Measurements from ENCODE around the gene MAPKAP1.

MAPKAP1 gene

DNA sequence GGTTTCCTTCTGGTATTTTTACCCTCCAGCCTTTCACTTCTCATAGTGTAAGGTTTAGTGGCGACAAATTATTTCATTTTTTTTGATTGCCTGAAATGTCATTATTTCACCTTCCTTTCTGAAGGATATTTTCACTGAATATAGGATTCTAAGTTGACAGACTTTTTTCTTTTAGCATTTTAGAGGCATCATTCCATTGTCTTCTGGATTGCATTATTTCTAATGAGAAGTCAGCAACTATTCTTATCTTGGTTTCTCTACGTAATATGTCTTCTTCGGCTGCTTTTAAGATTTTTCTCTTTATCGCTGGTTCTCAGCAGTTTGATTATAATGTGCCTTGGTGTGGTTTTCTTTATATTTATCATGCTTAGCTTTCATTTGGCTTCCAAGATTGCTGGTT lies 251.1 kb downstream of the MAPKAP1 start:
- no peak for DNase-seq
- Histone ChIP-seq H3K36me3 (replicated peaks) (peaks cover 2% of the 10 kb centered on the region), H3K27me3 (replicated peaks) (no peaks in the 10 kb centered on the region), H3K4me3 (ENCODE audit: low read depth, low read length) (no peak overlapping the region), H3K27ac (no peak overlapping the region)
- TF ChIP-seq, protein P1, sequence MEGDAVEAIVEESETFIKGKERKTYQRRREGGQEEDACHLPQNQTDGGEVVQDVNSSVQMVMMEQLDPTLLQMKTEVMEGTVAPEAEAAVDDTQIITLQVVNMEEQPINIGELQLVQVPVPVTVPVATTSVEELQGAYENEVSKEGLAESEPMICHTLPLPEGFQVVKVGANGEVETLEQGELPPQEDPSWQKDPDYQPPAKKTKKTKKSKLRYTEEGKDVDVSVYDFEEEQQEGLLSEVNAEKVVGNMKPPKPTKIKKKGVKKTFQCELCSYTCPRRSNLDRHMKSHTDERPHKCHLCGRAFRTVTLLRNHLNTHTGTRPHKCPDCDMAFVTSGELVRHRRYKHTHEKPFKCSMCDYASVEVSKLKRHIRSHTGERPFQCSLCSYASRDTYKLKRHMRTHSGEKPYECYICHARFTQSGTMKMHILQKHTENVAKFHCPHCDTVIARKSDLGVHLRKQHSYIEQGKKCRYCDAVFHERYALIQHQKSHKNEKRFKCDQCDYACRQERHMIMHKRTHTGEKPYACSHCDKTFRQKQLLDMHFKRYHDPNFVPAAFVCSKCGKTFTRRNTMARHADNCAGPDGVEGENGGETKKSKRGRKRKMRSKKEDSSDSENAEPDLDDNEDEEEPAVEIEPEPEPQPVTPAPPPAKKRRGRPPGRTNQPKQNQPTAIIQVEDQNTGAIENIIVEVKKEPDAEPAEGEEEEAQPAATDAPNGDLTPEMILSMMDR (IDR thresholded peaks at IDR 0.05; ENCODE audit: low read depth, low read length, missing control alignments), result no peak
- in situ Hi-C loops (cut with HindIII; ENCODE audit: low pct_ligation_motif_present, low sequenced_read_pairs), result no loop called here

DNA sequence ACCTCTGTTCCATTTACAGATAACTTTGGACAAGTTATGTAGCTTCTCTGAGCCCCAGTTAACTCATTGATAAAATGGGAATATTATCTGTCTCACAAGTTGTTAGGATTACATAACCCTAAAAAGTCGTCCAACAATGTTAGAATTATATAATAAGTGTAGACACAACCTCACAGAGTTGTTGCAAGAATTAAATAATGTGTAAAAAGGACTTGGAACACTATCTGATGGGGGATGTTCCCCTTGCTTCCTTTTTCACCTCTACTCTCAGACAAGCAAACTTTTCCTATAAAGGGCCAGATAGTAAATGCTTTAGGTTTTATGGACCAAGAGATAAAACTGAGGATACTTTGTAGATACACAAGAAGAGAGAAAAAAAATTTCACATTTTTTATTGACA lies 251.9 kb downstream of the MAPKAP1 start:
- H3K36me3 ChIP-seq (replicated peaks), result peaks cover 2% of the 10 kb centered on the region
- TF ChIP-seq, protein P1 (IDR thresholded peaks at IDR 0.05; ENCODE audit: low read depth, low read length, missing control alignments), result no peak
- no peak for DNase-seq

DNA sequence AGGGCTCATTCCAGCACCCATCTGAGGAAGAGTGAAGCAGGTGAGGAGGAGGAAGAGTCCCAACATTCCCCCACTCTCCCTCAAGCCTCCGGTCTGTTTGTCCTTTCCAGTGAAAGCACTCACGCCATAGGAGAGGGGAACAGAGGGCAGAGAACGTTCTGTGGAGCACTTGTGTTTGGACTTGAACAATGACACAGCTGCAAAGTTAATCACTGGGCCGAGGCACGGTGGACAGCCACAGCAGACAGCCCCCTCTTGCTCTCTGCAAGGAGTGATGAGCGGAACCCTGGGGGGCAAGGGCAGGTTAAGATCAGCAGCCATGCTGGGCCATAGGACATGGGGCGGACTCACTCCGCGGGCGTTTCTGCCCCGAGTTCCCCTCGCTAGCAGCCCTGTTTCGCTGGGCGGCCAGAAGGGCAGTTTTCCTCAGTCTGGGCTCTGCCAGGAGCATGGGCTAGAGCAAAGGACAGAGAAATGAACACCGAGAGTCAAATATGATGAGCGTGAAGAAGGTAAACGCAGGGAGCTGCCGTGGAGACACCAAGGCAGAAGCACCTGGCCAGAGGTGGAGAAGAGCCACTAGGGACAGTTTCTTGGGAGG lies 259.7 kb downstream of the MAPKAP1 start:
- H3K27me3 ChIP-seq (replicated peaks), result no peaks in the 10 kb centered on the region
- no peak overlapping the region for H3K27ac ChIP-seq
- H3K36me3 ChIP-seq (replicated peaks), result peaks cover 5% of the 10 kb centered on the region
- in situ Hi-C loops (cut with HindIII; ENCODE audit: low pct_ligation_motif_present, low sequenced_read_pairs), result no loop called here
- TF ChIP-seq, protein P1 (IDR thresholded peaks at IDR 0.05; ENCODE audit: low read depth, low read length, missing control alignments), result no peak
- H3K4me3 ChIP-seq (ENCODE audit: low read depth, low read length), result no peak overlapping the region
- DNase-seq, result no peak

More for the DNA sequence above, 251.9 kb downstream of the MAPKAP1 start:
- Histone ChIP-seq H3K27me3 (replicated peaks) (no peaks in the 10 kb centered on the region), H3K4me3 (ENCODE audit: low read depth, low read length) (no peak overlapping the region), H3K27ac (no peak overlapping the region)
- in situ Hi-C loops (cut with HindIII; ENCODE audit: low pct_ligation_motif_present, low sequenced_read_pairs), result no loop called here

DNA sequence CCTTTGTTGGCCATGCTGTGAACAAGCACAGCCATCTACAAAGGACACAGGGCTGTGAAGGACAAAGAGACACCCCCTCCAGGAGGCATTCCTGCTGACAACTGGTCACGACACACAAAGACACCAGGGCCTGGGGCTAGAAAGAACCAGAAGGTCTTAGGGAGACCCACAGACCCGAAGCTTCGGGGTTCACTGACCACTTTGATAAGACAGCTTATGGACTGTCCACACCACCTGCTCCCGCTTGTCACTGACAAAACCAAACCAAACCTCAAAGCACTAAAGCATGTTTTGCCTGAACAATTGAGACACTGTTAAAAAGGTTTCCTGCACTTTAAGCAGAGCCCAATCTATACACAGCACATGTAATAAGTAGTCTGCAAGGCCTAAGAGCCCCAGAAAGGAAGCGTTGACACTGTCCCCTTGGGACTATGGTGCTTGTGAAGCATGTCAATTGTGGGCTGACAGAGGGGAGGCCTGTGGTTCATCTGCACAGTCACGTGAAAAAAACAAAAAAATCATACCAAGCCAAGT lies 260.4 kb downstream of the MAPKAP1 start:
- H3K4me3 ChIP-seq (ENCODE audit: low read depth, low read length), result no peak overlapping the region

DNA sequence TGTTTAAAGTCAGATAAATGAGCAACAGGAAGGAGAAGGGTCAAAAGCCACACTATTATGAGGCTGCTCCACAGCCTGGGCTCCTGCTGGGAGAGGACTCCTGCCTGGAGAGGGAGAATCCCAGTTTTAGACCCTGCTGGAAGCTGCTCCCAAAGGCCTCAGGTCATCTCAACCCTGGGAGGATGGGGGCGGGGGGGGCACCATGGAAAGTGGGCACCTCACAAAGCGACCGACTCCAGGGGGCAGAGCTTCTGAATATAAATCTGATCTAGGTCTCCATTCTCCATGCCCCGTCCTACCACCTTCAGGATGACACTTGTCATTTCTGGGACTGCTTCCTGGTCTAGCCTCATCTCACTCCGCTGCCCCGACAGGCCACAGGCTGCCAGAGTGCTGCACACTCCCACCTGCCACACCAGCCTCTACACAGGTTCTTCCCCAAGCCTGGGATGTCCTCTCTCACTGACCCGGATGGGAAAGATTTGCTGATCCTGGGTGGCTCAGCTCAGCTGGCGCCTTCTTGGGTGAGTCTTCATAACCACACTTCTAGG lies 262.0 kb downstream of the MAPKAP1 start:
- Histone ChIP-seq H3K27ac (no peak overlapping the region), H3K4me3 (ENCODE audit: low read depth, low read length) (no peak overlapping the region), H3K36me3 (replicated peaks) (peaks cover 6% of the 10 kb centered on the region), H3K27me3 (replicated peaks) (no peaks in the 10 kb centered on the region)
- TF ChIP-seq, protein P1 (IDR thresholded peaks at IDR 0.05; ENCODE audit: low read depth, low read length, missing control alignments), result no peak
- DNase-seq, result no peak
- in situ Hi-C loops (cut with HindIII; ENCODE audit: low pct_ligation_motif_present, low sequenced_read_pairs), result no loop called here

More for the DNA sequence above, 260.4 kb downstream of the MAPKAP1 start:
- TF ChIP-seq, protein P1 (IDR thresholded peaks at IDR 0.05; ENCODE audit: low read depth, low read length, missing control alignments), result no peak
- no peak overlapping the region for H3K27ac ChIP-seq
- peaks cover 5% of the 10 kb centered on the region for H3K36me3 ChIP-seq (replicated peaks)
- no peaks in the 10 kb centered on the region for H3K27me3 ChIP-seq (replicated peaks)
- in situ Hi-C loops (cut with HindIII; ENCODE audit: low pct_ligation_motif_present, low sequenced_read_pairs), result no loop called here
- no peak for DNase-seq
